H1 (cell line): ENCODE measurements around the gene SNX30. TPM values are rescaled to one million over a fixed set of nuclear protein-coding genes. Genes with fewer than 3 reads are reported as not detected.

Experiments
- CTCF ChIA-PET: fragments of 300-600 bp; sonication (Branson Sonifier 250); formaldehyde crosslinking; loops from one replicate; lab custom pipeline; 2021; ENCODE audit not compliant: partially characterized antibody; lab: Charles Lee
- POLR2A ChIA-PET: fragments of 300-600 bp; sonication (Branson Sonifier 250); formaldehyde crosslinking; loops from one replicate; lab custom pipeline; 2021; ENCODE audit warnings: inconsistent platforms; ENCODE audit not compliant: partially characterized antibody; lab: Charles Lee
- DNase-seq, 2 experiments: peaks; one replicate each; pipeline versions ENCODE4 v3.0.0 to v3.0.0-alpha.2; 2010 to 2022; ENCODE audit warnings: low spot score in 2 of 2, low read depth in 1 of 2, mixed read lengths in 1 of 2
- FAIRE-seq: peaks from 2 replicates; lab custom pipeline; 2011; peaks lifted over from hg19 to GRCh38; lab: Jason Lieb, UNC
- H2AFZ ChIP-seq: 2 replicates; pipeline ENCODE4 v1.8.1; 2012; ENCODE audit warnings: low read length, inconsistent platforms
- H2AK5ac ChIP-seq: 2 replicates; pipeline ENCODE4 v1.6.1; 2013; ENCODE audit warnings: low read depth, low read length
- H2BK120ac ChIP-seq: replicated peaks from 2 replicates; pipeline ENCODE3; 2013; ENCODE audit warnings: low read depth, low read length, inconsistent platforms
- H2BK12ac ChIP-seq: 2 replicates; pipeline ENCODE4 v1.6.1; 2013; ENCODE audit warnings: low read depth, low read length
- H2BK15ac ChIP-seq: 2 replicates; pipeline ENCODE4 v1.6.1; 2013; ENCODE audit warnings: low read length
- H2BK20ac ChIP-seq: 2 replicates; pipeline ENCODE4 v1.6.1; 2013; ENCODE audit warnings: low read length
- H2BK5ac ChIP-seq: 2 replicates; pipeline ENCODE4 v1.6.1; 2013; ENCODE audit warnings: low read depth, low read length
- H3K14ac ChIP-seq: 2 replicates; pipeline ENCODE4 v1.6.1; 2013; ENCODE audit warnings: inconsistent platforms; ENCODE audit not compliant: insufficient read length
- H3K18ac ChIP-seq: 2 replicates; pipeline ENCODE4 v1.6.1; 2013; ENCODE audit warnings: low read length; ENCODE audit errors: extremely low read depth
- H3K23ac ChIP-seq: 2 replicates; pipeline ENCODE4 v1.6.1; 2013; ENCODE audit warnings: inconsistent platforms; ENCODE audit not compliant: insufficient read length
- H3K23me2 ChIP-seq: 2 replicates; pipeline ENCODE4 v1.6.1; 2013; ENCODE audit warnings: low read depth, low read length
- H3K27ac ChIP-seq: 2 replicates; pipeline ENCODE4 v1.6.1; 2011; ENCODE audit warnings: low read depth, low read length, inconsistent platforms
- H3K27me3 ChIP-seq, 4 experiments: replicated peaks in 1 of 4; 1 replicate in 1 of 4; 2 replicates in 3 of 4; pipeline versions ENCODE4 v1.6.1 to v1.8.1; 2011 to 2013; ENCODE audit warnings: low read length in 3 of 4, mild to moderate bottlenecking in 3 of 4, inconsistent platforms in 2 of 4, mixed read lengths in 2 of 4, moderate library complexity in 1 of 4; ENCODE audit not compliant: control insufficient read depth in 3 of 4, insufficient read depth in 3 of 4; ENCODE audit errors: extremely low read depth in 1 of 4
- H3K36me3 ChIP-seq, 4 experiments: 2 replicates each; pipeline versions ENCODE4 v1.6.1 to v1.8.1; 2011 to 2013; ENCODE audit warnings: mild to moderate bottlenecking in 4 of 4, low read length in 3 of 4, moderate library complexity in 2 of 4, control low read depth in 1 of 4, inconsistent platforms in 1 of 4; ENCODE audit not compliant: insufficient read depth in 4 of 4, control insufficient read depth in 2 of 4
- H3K4ac ChIP-seq: replicated peaks from 2 replicates; pipeline ENCODE3; 2013; ENCODE audit warnings: low read length, low read depth, mixed read lengths, inconsistent platforms; ENCODE audit not compliant: insufficient read length
- H3K4me1 ChIP-seq, 4 experiments: replicated peaks in 1 of 4; 1 replicate in 1 of 4; 2 replicates in 3 of 4; pipeline versions ENCODE4 v1.6.1 to v1.8.1; 2011 to 2013; ENCODE audit warnings: low read length in 3 of 4, inconsistent platforms in 2 of 4, mixed read lengths in 1 of 4; ENCODE audit not compliant: insufficient read depth in 4 of 4, control insufficient read depth in 3 of 4
- H3K4me2 ChIP-seq, 2 experiments: 2 replicates each; pipeline versions ENCODE4 v1.6.1 to v1.8.1; 2011 to 2013; ENCODE audit warnings: low read depth in 2 of 2, low read length in 2 of 2, control low read depth in 1 of 2, inconsistent platforms in 1 of 2, mild to moderate bottlenecking in 1 of 2; ENCODE audit not compliant: insufficient read depth in 1 of 2
- H3K4me3 ChIP-seq, 4 experiments: fragments of 200-600, 300-600 bp in 1 of 4; sonication (generic), shearing (Covaris generic), sonication (Bioruptor Twin) in 1 of 4; 2 replicates each; pipeline versions ENCODE4 v1.5.1 to v1.8.1; 2011 to 2016; ENCODE audit warnings: low read length in 4 of 4, low read depth in 3 of 4, control low read depth in 2 of 4, inconsistent platforms in 2 of 4, mild to moderate bottlenecking in 2 of 4, mixed read lengths in 1 of 4, moderate library complexity in 1 of 4; ENCODE audit not compliant: insufficient read depth in 2 of 4; ENCODE audit errors: extremely low read depth in 1 of 4
- H3K56ac ChIP-seq: replicated peaks from 2 replicates; pipeline ENCODE3; 2013; ENCODE audit warnings: low read depth, mild to moderate bottlenecking, mixed read lengths, low read length, inconsistent platforms; ENCODE audit not compliant: insufficient read length
- H3K79me1 ChIP-seq: 2 replicates; pipeline ENCODE4 v1.6.1; 2013; ENCODE audit warnings: low read depth, low read length, control low read depth
- H3K79me2 ChIP-seq, 2 experiments: 2 replicates each; pipeline versions ENCODE4 v1.6.1 to v1.8.1; 2012 to 2013; ENCODE audit warnings: low read length in 2 of 2, mild to moderate bottlenecking in 2 of 2, inconsistent platforms in 1 of 2; ENCODE audit not compliant: insufficient read depth in 2 of 2, control insufficient read depth in 1 of 2
- H3K9ac ChIP-seq, 4 experiments: replicated peaks in 1 of 4; 1 replicate in 1 of 4; 2 replicates in 3 of 4; pipeline versions ENCODE4 v1.6.1 to v1.8.1; 2011 to 2013; ENCODE audit warnings: low read depth in 3 of 4, low read length in 3 of 4, control low read depth in 2 of 4, mild to moderate bottlenecking in 2 of 4, moderate library complexity in 2 of 4, inconsistent platforms in 1 of 4; ENCODE audit errors: extremely low read depth in 1 of 4
- H3K9me3 ChIP-seq, 2 experiments: 2 replicates each; pipeline versions ENCODE4 v1.6.1 to v1.8.1; 2012 to 2013; ENCODE audit warnings: mild to moderate bottlenecking in 2 of 2, moderate library complexity in 2 of 2, control low read depth in 1 of 2, inconsistent platforms in 1 of 2, low read depth in 1 of 2, low read length in 1 of 2, mixed read lengths in 1 of 2; ENCODE audit not compliant: insufficient read depth in 2 of 2
- H4K20me1 ChIP-seq, 2 experiments: replicated peaks in 1 of 2; 2 replicates each; pipeline versions ENCODE3 to v1.8.1; 2011 to 2013; ENCODE audit warnings: inconsistent platforms in 2 of 2, low read length in 2 of 2, mild to moderate bottlenecking in 1 of 2; ENCODE audit not compliant: insufficient read depth in 2 of 2, control insufficient read depth in 1 of 2
- H4K5ac ChIP-seq: 2 replicates; pipeline ENCODE4 v1.6.1; 2013; ENCODE audit warnings: low read length, low read depth, mixed read lengths, inconsistent platforms; ENCODE audit not compliant: insufficient read length
- H4K8ac ChIP-seq: 2 replicates; pipeline ENCODE4 v1.8.0; 2013; ENCODE audit warnings: mild to moderate bottlenecking, moderate library complexity, low read length, inconsistent platforms; ENCODE audit not compliant: insufficient read depth; ENCODE audit errors: extremely low read depth
- H4K91ac ChIP-seq: replicated peaks from 2 replicates; pipeline ENCODE3; 2013; ENCODE audit warnings: low read length, mixed read lengths, inconsistent platforms; ENCODE audit not compliant: insufficient read length
- BCL11A ChIP-seq, 2 experiments: IDR thresholded peaks; one replicate each; pipeline ENCODE4 v1.6.1; 2011; ENCODE audit warnings: low read depth in 2 of 2, low read length in 2 of 2, mild to moderate bottlenecking in 2 of 2
- HDAC6 ChIP-seq: IDR thresholded peaks from one replicate; pipeline ENCODE4 v1.7.1; 2012; ENCODE audit warnings: low read depth, mild to moderate bottlenecking, inconsistent platforms, low read length, moderate library complexity
- KDM4A ChIP-seq: IDR thresholded peaks from one replicate; pipeline ENCODE4 v1.7.1; 2012; ENCODE audit warnings: low read depth, mild to moderate bottlenecking, moderate library complexity, low read length, inconsistent platforms; ENCODE audit not compliant: severe bottlenecking
- KDM5A ChIP-seq: fragments of 200-600 bp; IDR thresholded peaks from 2 replicates; pipeline ENCODE4 v1.7.1; 2012; ENCODE audit warnings: mild to moderate bottlenecking, low read length, inconsistent platforms, mixed read lengths
- RAD21 ChIP-seq, 2 experiments: IDR thresholded peaks in 1 of 2; conservative IDR thresholded peaks in 1 of 2; 2 replicates each; pipeline ENCODE4 v1.6.1; 2011; ENCODE audit warnings: low read depth in 2 of 2, low read length in 2 of 2, improper control_type of control experiment in 1 of 2, inconsistent platforms in 1 of 2, mild to moderate bottlenecking in 1 of 2, moderate library complexity in 1 of 2
- RBBP5 ChIP-seq: IDR thresholded peaks from 2 replicates; pipeline ENCODE4 v1.7.1; 2012; ENCODE audit warnings: low read depth, mild to moderate bottlenecking, inconsistent platforms, low read length, moderate library complexity, borderline replicate concordance
- SP4 ChIP-seq: IDR thresholded peaks from 2 replicates; pipeline ENCODE4 v1.6.1; 2012; ENCODE audit warnings: low read length, inconsistent platforms
- YY1 ChIP-seq: IDR thresholded peaks from 2 replicates; pipeline ENCODE4 v1.6.1; 2011; ENCODE audit warnings: low read depth, mild to moderate bottlenecking, low read length
- WGBS, 2 experiments: shearing (Covaris generic) in 1 of 2; methylation state at CpG; one replicate each; pipeline versions ENCODE4 v1.1.6 to v1.1.7; 2013 to 2015; ENCODE audit warnings: low lambda C conversion rate in 2 of 2, mixed read lengths in 2 of 2, inconsistent platforms in 1 of 2, low coverage in 1 of 2, missing lambda C conversion rate in 1 of 2; ENCODE audit not compliant: insufficient replicate concordance in 2 of 2, insufficient coverage in 1 of 2, insufficient read length in 1 of 2; ENCODE audit errors: extremely low coverage in 1 of 2, missing lambda C conversion rate in 1 of 2; 5-methylcytosine and 5-hydroxymethylcytosine counted together
- polyA plus RNA-seq, 7 experiments: library from polyadenylated mRNA; depleted of rRNA in 3 of 7; stranded (reverse) in 5 of 7; unstranded in 2 of 7; fragments of >200 nt in 5 of 7; fragments of 200-250 nt in 2 of 7; gene quantifications; 1 replicate in 5 of 7; 2 replicates in 1 of 7; 4 replicates in 1 of 7; pipeline versions ENCODE4 v1.2.1 to v1.2.3, GENCODE V29; 2011 to 2013; ENCODE audit warnings: missing spikeins in 2 of 7, mixed read lengths in 2 of 7
- total RNA-seq: library from RNA; stranded (reverse); fragmentation: NEBNext Ultra II Directional; extraction: Animal tissue kit (Norgen Biotek cat#: 25700); gene quantifications from 2 replicates; pipeline ENCODE4 v1.2.1, GENCODE V29; 2021
- TF ChIP-seq, protein P1 (sequence below): IDR thresholded peaks from 2 replicates; pipeline ENCODE4 v1.6.1; 2012; ENCODE audit warnings: inconsistent platforms

Gene SNX30
- total and polyA plus RNA-seq, 2 of the 8 experiments (the other 6 are each of a cell fraction or from before 2014, with no cell fraction given), result 4.0 to 12.2 TPM

DNA sequence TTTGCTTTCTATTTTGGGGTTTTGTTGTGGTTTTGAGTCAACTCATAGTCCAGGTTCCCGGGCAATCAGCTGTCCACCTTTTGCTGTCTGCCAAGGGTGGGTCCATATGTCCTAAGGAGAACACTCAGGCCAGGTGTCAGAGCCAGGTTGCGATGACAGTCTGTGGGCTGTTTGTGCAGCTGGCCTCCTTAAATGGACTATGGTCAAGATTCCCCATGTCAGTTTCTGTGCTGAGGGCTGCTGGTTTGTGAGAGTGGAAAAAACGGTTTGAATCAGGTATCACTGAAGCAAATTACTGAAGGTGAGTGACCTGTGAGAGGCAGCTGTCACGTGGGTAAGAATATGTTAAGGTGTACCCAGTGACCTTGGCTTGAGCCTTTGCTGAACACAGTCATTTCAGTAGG, 33.0 kb downstream of the SNX30 start:
- H2BK12ac ChIP-seq, result 0 out of 2 replicates have a peak overlapping the region, but pooled peaks have one; percentile 11
- no peak overlapping the region for H3K4ac ChIP-seq
- H3K14ac ChIP-seq, result no peak overlapping the region
- H3K79me1 ChIP-seq, result no peaks in the 10 kb centered on the region
- 78% methylated on average over 4 of the region's 4 CpGs; no CpG with 5 or more reads in 1 of the 2 experiments for WGBS, 2 experiments
- CTCF ChIA-PET, result interaction anchor here (1.2 to 2.2 kb wide), 5 partner anchors 9 to 65 kb away, joined by 3 to 9 read pairs (median 4); partner anchors contain the start of gene INIP
- DNase-seq (no peak), FAIRE-seq (no peak)
- no peak overlapping the region for H2AFZ ChIP-seq
- H3K27me3 ChIP-seq, result no peaks in the 10 kb centered on the region; a peak in 1 of 7 replicates
- H4K91ac ChIP-seq, result no peak overlapping the region
- H3K79me2 ChIP-seq, result no peaks in the 10 kb centered on the region; a peak in 1 of 4 replicates
- no peak overlapping the region for H2BK5ac ChIP-seq
- no peak overlapping the region for H2BK20ac ChIP-seq
- H3K4me2 ChIP-seq, result no peak overlapping the region; a peak in 1 of 4 replicates
- H2BK120ac ChIP-seq, result no peak overlapping the region
- H3K56ac ChIP-seq, result no peak overlapping the region
- no peak overlapping the region for H3K4me3 ChIP-seq
- no peak overlapping the region for H4K8ac ChIP-seq
- no peaks in the 10 kb centered on the region for H3K9me3 ChIP-seq
- H2AK5ac ChIP-seq, result 0 out of 2 replicates have a peak overlapping the region, but pooled peaks have one; percentile 40
- H3K9ac ChIP-seq, result no peak overlapping the region
- H3K4me1 ChIP-seq, result peaks cover 0 to 3% (median 2%) of the 10 kb centered on the region in 4 experiments; a peak in 3 of 7 replicates
- H3K23me2 ChIP-seq, result peaks cover 2% of the 10 kb centered on the region; the same call in 1 of the 2 replicates
- POLR2A ChIA-PET, result interaction anchor here (1.3 kb wide), 1 partner anchor 13 kb away, joined by 4 read pairs; no protein-coding TSS in a partner anchor
- H3K18ac ChIP-seq, result no peak overlapping the region
- H2BK15ac ChIP-seq, result no peak overlapping the region
- no peak overlapping the region for H3K23ac ChIP-seq
- H4K20me1 ChIP-seq, result peaks cover 0 to 4% of the 10 kb centered on the region in 2 experiments
- H3K27ac ChIP-seq, result no peak overlapping the region
- H4K5ac ChIP-seq, result no peak overlapping the region
- no peak for TF ChIP-seq RBBP5
- TF ChIP-seq HDAC6, result no peak
- TF ChIP-seq RAD21 (IDR thresholded peaks at IDR 0.05 in 1 of 2, conservative IDR thresholded peaks at IDR 0.05 in 1 of 2; ENCODE audit: low read depth in 2 of 2, low read length in 2 of 2), result no peak
- no peak for TF ChIP-seq KDM5A
- no peak for TF ChIP-seq SP4
- TF ChIP-seq, protein P1, sequence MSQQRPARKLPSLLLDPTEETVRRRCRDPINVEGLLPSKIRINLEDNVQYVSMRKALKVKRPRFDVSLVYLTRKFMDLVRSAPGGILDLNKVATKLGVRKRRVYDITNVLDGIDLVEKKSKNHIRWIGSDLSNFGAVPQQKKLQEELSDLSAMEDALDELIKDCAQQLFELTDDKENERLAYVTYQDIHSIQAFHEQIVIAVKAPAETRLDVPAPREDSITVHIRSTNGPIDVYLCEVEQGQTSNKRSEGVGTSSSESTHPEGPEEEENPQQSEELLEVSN, result no peak
- TF ChIP-seq YY1, result no peak
- no peak for TF ChIP-seq KDM4A
- TF ChIP-seq BCL11A (IDR thresholded peaks at IDR 0.05; ENCODE audit: low read depth in 2 of 2, low read length in 2 of 2), result no peak
- H3K36me3 ChIP-seq, result no peaks in the 10 kb centered on the region
